WTC11 (cell line): Measurements from ENCODE around the gene CXorf51B. TPM values are rescaled to one million over a fixed set of nuclear protein-coding genes. Genes with fewer than 3 reads are reported as not detected.
"Not testable (repeated sequence)": the region's sequence is repeated elsewhere in the genome, so short reads cannot be mapped to it uniquely, and the experiment has no call there.

Source experiments
- ATAC-seq: fragments of 200-7000 bp; cut with Tn5 transposase; 2 replicates; pipeline ENCODE4 v1.10.0; 2021; ENCODE audit warnings: mild to moderate bottlenecking, moderate library complexity
- Bru-seq: library from RNA; stranded (reverse); fragments of 400-500 nt; gene quantifications from one replicate; lab custom pipeline; 2021; lab: Mats Ljungman, UMichigan
- CTCF ChIA-PET: fragments of 300-600 bp; sonication (Branson Sonifier 250); formaldehyde crosslinking; loops from one replicate; lab custom pipeline; 2021; ENCODE audit warnings: antibody characterized with exemption; lab: Charles Lee
- POLR2A ChIA-PET: fragments of 350-600 bp; sonication (Branson Sonifier 250); formaldehyde crosslinking; loops from one replicate; lab custom pipeline; 2021; ENCODE audit warnings: antibody characterized with exemption; lab: Charles Lee
- DNase-seq: peaks from one replicate; pipeline ENCODE4 v3.0.0; 2021; ENCODE audit warnings: low spot score
- H3K27ac Mint-ChIP-seq: 2 replicates; pipeline ENCODE4 v1.8.0; 2021; ENCODE audit warnings: mixed read lengths
- H3K27me3 Mint-ChIP-seq: 2 replicates; pipeline ENCODE4 v1.8.0; 2021; ENCODE audit warnings: low read depth, mild to moderate bottlenecking, moderate library complexity, mixed read lengths
- H3K36me3 Mint-ChIP-seq: 2 replicates; pipeline ENCODE4 v1.8.0; 2021; ENCODE audit warnings: mixed read lengths
- H3K4me1 Mint-ChIP-seq: 2 replicates; pipeline ENCODE4 v1.8.0; 2022; ENCODE audit warnings: mixed read lengths
- H3K4me3 Mint-ChIP-seq: 2 replicates; pipeline ENCODE4 v1.8.0; 2021; ENCODE audit warnings: mild to moderate bottlenecking, moderate library complexity, mixed read lengths
- H3K9me3 Mint-ChIP-seq: 2 replicates; pipeline ENCODE4 v1.8.0; 2021; ENCODE audit warnings: mixed read lengths
- EMX1 ChIP-seq: fragments of 250-450 bp; sonication (Bioruptor Pico); IDR thresholded peaks from 2 replicates; pipeline ENCODE4 v1.8.0; 2021; ENCODE audit warnings: mild to moderate bottlenecking
- FOXJ3 ChIP-seq: sonication (generic); formaldehyde crosslinking; IDR thresholded peaks from 2 replicates; pipeline ENCODE4 v1.9.0; 2021; ENCODE audit warnings: missing genetic modification reagents, mild to moderate bottlenecking, borderline replicate concordance
- FOXK1 ChIP-seq: sonication (generic); formaldehyde crosslinking; IDR thresholded peaks from 2 replicates; pipeline ENCODE4 v1.8.0; 2022; ENCODE audit warnings: mild to moderate bottlenecking, moderate library complexity, missing genetic modification reagents
- GTF2I ChIP-seq: fragments of 250-450 bp; sonication (Bioruptor Pico); conservative IDR thresholded peaks from 2 replicates; pipeline ENCODE4 v1.4.0; 2021; ENCODE audit warnings: mild to moderate bottlenecking
- HMGA2 ChIP-seq: fragments of 250-450 bp; sonication (Bioruptor Pico); IDR thresholded peaks from 2 replicates; pipeline ENCODE4 v1.4.0; 2021; ENCODE audit warnings: mild to moderate bottlenecking, moderate library complexity
- NFE2L1 ChIP-seq: sonication (generic); formaldehyde crosslinking; IDR thresholded peaks from 2 replicates; pipeline ENCODE4 v1.8.1; 2023; ENCODE audit warnings: missing genetic modification reagents
- NFYB ChIP-seq: sonication (generic); formaldehyde crosslinking; conservative IDR thresholded peaks from 2 replicates; pipeline ENCODE4 v1.8.0; 2022; ENCODE audit warnings: low read depth, missing genetic modification reagents
- NR1H2 ChIP-seq: sonication (generic); formaldehyde crosslinking; IDR thresholded peaks from 2 replicates; pipeline ENCODE4 v1.9.0; 2021; ENCODE audit warnings: mild to moderate bottlenecking, moderate library complexity, missing genetic modification reagents
- RORB ChIP-seq: fragments of 250-450 bp; sonication (Bioruptor Pico); IDR thresholded peaks from 2 replicates; pipeline ENCODE4 v1.9.0; 2021; ENCODE audit warnings: mild to moderate bottlenecking
- ZNF138 ChIP-seq: sonication (generic); formaldehyde crosslinking; conservative IDR thresholded peaks from 2 replicates; pipeline ENCODE4 v1.8.1; 2022; ENCODE audit warnings: mild to moderate bottlenecking, moderate library complexity, missing genetic modification reagents
- long read RNA-seq, 3 experiments: library from RNA in 1 of 3; library from capped mRNA in 1 of 3; library from polyadenylated mRNA in 1 of 3; unstranded in 2 of 3; stranded (forward) in 1 of 3; transcript quantifications; one replicate each; pipeline ENCODE4 v2.0.0, GENCODE V29; 2021
- total RNA-seq: library from RNA; stranded (reverse); gene quantifications from 3 replicates; pipeline ENCODE4 v1.2.3, GENCODE V29; 2021
- TF ChIP-seq, protein P1 (sequence below): sonication (generic); formaldehyde crosslinking; IDR thresholded peaks from 2 replicates; pipeline ENCODE4 v1.8.1; 2023; ENCODE audit warnings: mild to moderate bottlenecking, missing genetic modification reagents, moderate library complexity
- TF ChIP-seq, protein P2 (sequence below): fragments of 250-450 bp; sonication (Bioruptor Pico); IDR thresholded peaks from 2 replicates; pipeline ENCODE4 v1.9.0; 2021; ENCODE audit warnings: mild to moderate bottlenecking
- TF ChIP-seq, protein P3 (sequence below): fragments of 250-450 bp; sonication (Bioruptor Pico); conservative IDR thresholded peaks from 2 replicates; pipeline ENCODE4 v1.9.0; 2021; ENCODE audit warnings: mild to moderate bottlenecking
- TF ChIP-seq, protein P4 (sequence below): sonication (generic); formaldehyde crosslinking; IDR thresholded peaks from 2 replicates; pipeline ENCODE4 v1.8.0; 2023; ENCODE audit warnings: mild to moderate bottlenecking, missing genetic modification reagents

The CXorf51B gene
- total RNA-seq (not detected in 3 replicates), Bru-seq, nascent RNA (not detected)
- long read RNA-seq, experiment 1 = 0 reads
- long read RNA-seq, experiment 2 = 0 reads
- long read RNA-seq, experiment 3 = 0 reads

DNA sequence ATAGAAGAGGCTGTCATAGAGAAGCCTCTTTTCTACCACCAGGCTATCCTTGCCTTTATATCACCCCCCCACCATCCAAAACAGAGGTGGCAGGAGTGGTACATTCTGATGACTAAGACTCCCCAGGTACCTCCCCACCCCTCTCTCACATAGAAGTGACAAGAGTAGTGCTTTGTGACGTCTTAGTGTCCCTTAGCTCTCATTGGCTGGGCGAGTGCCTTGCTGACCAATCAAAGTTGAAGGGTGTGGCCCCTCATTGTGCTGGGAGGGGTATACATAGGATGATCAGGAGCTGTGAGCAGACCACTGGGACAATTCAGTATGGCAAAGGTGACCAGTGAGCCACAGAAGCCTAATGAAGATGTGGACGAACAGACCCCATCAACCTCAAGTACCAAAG lies at the start of gene CXorf51B:
Gene CXorf51B, plus strand, starts transcription at position 301 of the 400 bp plus-strand sequence. Its CDS starts 21 bp downstream, at position 322.
- H3K9me3 Mint-ChIP-seq, POLR2A ChIA-PET, H3K4me1 Mint-ChIP-seq, H3K4me3 Mint-ChIP-seq, ATAC-seq, H3K27me3 Mint-ChIP-seq, CTCF ChIA-PET, DNase-seq, H3K27ac Mint-ChIP-seq, H3K36me3 Mint-ChIP-seq: not testable (repeated sequence)

DNA sequence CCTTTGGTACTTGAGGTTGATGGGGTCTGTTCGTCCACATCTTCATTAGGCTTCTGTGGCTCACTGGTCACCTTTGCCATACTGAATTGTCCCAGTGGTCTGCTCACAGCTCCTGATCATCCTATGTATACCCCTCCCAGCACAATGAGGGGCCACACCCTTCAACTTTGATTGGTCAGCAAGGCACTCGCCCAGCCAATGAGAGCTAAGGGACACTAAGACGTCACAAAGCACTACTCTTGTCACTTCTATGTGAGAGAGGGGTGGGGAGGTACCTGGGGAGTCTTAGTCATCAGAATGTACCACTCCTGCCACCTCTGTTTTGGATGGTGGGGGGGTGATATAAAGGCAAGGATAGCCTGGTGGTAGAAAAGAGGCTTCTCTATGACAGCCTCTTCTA lies 5.1 kb downstream of the CXorf51B start, which contains the start of gene CXorf51A:
Gene CXorf51A, minus strand, starts transcription at position 101 of the 400 bp plus-strand sequence. Its CDS starts 21 bp downstream, at position 80.
- H3K4me1 Mint-ChIP-seq, H3K27me3 Mint-ChIP-seq, POLR2A ChIA-PET, DNase-seq, H3K9me3 Mint-ChIP-seq, H3K4me3 Mint-ChIP-seq, H3K36me3 Mint-ChIP-seq, ATAC-seq, CTCF ChIA-PET, H3K27ac Mint-ChIP-seq: not testable (repeated sequence)

DNA sequence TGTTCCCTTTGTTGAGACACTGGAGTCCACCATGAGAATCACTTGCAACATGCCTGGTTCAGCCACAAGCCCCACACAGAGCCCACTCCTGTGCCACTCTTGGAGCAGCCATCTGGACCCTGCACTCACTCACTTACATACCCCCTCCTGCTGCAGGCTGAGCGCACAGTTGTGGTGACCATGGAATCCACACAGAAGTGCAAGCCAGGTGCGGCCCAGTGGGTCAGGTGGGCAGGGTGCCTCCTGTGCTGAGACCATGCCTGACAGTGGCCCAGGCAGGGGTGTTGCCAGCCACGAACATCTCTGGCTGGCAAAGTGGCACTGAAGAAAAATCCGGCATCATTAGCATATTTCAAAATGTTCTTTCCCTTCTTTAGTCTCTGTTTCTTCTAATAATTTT lies 22.4 kb downstream of the CXorf51B start:
- CTCF ChIA-PET = no interaction called here
- TF ChIP-seq GTF2I (CRISPR knock-in tag) (no peak), HMGA2 (no peak), NFYB (CRISPR knock-in tag) (no peak), FOXK1 (CRISPR knock-in tag) (no peak), ZNF138 (no peak), NR1H2 (CRISPR knock-in tag) (no peak), NFE2L1 (CRISPR knock-in tag) (no peak)
- TF ChIP-seq, protein P1, sequence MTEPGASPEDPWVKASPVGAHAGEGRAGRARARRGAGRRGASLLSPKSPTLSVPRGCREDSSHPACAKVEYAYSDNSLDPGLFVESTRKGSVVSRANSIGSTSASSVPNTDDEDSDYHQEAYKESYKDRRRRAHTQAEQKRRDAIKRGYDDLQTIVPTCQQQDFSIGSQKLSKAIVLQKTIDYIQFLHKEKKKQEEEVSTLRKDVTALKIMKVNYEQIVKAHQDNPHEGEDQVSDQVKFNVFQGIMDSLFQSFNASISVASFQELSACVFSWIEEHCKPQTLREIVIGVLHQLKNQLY (CRISPR knock-in tag) = no peak
- TF ChIP-seq, protein P2, sequence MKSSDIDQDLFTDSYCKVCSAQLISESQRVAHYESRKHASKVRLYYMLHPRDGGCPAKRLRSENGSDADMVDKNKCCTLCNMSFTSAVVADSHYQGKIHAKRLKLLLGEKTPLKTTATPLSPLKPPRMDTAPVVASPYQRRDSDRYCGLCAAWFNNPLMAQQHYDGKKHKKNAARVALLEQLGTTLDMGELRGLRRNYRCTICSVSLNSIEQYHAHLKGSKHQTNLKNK (CRISPR knock-in tag) = no peak
- TF ChIP-seq, all 79 proteins: peak for 0
- peaks cover 38% of the 10 kb centered on the region for H3K9me3 Mint-ChIP-seq
- no peaks in the 10 kb centered on the region for H3K27me3 Mint-ChIP-seq
- POLR2A ChIA-PET = no interaction called here
- no peaks in the 10 kb centered on the region for H3K4me1 Mint-ChIP-seq
- no peak for ATAC-seq
- no peak overlapping the region for H3K4me3 Mint-ChIP-seq
- no peak for DNase-seq
- peaks cover 15% of the 10 kb centered on the region for H3K36me3 Mint-ChIP-seq
- no peak overlapping the region for H3K27ac Mint-ChIP-seq

DNA sequence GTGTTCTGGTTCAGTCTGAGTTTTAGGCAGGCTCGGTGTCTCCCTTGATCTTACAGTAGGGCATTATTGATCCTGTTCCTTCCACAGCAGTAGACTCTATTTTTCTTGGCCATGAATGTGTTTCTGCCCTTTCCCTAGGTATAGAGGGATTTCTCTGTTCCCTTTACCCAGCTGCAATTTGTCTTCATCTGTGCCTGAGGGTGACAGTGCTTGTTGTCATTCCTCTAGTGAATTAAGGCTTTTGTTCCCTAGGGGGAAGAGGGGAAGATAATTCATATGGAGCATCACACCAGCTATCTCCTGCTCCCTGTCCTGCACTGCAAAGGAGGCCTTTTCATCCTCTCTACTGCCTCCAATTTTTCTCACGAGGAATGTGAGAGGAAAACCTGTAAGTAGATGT lies 44.7 kb downstream of the CXorf51B start:
- Mint-ChIP-seq H3K4me1 (no peaks in the 10 kb centered on the region), H3K36me3 (peaks cover 28% of the 10 kb centered on the region), H3K9me3 (peaks cover 53% of the 10 kb centered on the region), H3K27me3 (no peaks in the 10 kb centered on the region), H3K4me3 (no peak overlapping the region), H3K27ac (no peak overlapping the region)
- POLR2A ChIA-PET = no interaction called here
- no peak for DNase-seq
- no peak for ATAC-seq
- no peak for TF ChIP-seq ZNF138
- TF ChIP-seq EMX1 (CRISPR knock-in tag) = no peak
- TF ChIP-seq, protein P3, sequence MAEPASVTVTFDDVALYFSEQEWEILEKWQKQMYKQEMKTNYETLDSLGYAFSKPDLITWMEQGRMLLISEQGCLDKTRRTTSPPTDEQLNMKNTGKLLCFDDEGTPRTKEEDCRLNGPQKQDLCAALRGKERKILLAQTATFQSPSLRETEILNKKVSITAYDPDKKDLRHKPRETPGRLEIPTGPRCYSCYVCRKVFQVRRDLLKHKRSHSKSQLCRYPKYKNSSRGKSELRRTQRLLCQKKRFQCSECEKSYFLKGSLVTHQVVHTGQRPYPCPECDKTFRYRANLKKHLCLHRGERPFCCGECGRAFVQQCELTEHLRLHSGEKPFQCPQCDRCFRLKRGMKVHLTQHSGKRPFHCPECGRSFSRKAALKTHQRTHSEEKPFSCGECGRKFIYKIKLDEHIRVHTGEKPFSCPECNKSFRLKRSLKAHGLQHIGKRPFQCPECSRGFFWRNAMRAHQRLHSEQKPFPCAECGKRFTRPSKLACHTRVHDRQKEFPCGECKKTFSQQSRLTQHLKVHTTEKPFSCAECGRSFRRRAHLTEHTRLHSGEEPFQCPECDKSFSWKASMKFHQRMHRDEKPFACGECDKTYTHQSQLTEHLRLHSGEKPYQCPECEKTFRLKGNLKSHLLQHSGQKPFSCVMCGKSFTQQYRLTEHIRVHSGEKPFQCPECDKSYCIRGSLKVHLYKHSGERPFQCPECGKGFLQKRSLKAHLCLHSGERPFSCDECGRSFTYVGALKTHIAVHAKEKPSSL (CRISPR knock-in tag) = no peak
- TF ChIP-seq, protein P4, sequence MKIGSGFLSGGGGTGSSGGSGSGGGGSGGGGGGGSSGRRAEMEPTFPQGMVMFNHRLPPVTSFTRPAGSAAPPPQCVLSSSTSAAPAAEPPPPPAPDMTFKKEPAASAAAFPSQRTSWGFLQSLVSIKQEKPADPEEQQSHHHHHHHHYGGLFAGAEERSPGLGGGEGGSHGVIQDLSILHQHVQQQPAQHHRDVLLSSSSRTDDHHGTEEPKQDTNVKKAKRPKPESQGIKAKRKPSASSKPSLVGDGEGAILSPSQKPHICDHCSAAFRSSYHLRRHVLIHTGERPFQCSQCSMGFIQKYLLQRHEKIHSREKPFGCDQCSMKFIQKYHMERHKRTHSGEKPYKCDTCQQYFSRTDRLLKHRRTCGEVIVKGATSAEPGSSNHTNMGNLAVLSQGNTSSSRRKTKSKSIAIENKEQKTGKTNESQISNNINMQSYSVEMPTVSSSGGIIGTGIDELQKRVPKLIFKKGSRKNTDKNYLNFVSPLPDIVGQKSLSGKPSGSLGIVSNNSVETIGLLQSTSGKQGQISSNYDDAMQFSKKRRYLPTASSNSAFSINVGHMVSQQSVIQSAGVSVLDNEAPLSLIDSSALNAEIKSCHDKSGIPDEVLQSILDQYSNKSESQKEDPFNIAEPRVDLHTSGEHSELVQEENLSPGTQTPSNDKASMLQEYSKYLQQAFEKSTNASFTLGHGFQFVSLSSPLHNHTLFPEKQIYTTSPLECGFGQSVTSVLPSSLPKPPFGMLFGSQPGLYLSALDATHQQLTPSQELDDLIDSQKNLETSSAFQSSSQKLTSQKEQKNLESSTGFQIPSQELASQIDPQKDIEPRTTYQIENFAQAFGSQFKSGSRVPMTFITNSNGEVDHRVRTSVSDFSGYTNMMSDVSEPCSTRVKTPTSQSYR = no peak
- no peak for TF ChIP-seq RORB (CRISPR knock-in tag)
- TF ChIP-seq FOXJ3 (CRISPR knock-in tag) = no peak
- TF ChIP-seq, all 79 proteins: peak for 0
- CTCF ChIA-PET = no interaction called here

Other genes starting within 250 kb of the CXorf51B start
- gene CXorf51A, start 5.0 kb downstream of the CXorf51B start, total RNA-seq = not detected in 3 replicates